OCI-LY7 (cell line): Measurements from ENCODE around the gene ZSCAN22. TPM values are rescaled to one million over a fixed set of nuclear protein-coding genes. Genes with fewer than 3 reads are reported as not detected.

ENCODE experiments used
- BruUV-seq: library from RNA; stranded (reverse); fragments of 400-500 nt; replicated peaks from 2 replicates; lab custom pipeline; 2021; lab: Mats Ljungman, UMichigan
- CTCF ChIA-PET: fragments of 300-600 bp; sonication (Branson Sonifier 250); formaldehyde crosslinking; loops from one replicate; lab custom pipeline; 2022; ENCODE audit warnings: antibody characterized with exemption; ENCODE audit not compliant: unreplicated experiment; lab: Charles Lee
- POLR2A ChIA-PET: fragments of 300-600 bp; sonication (Branson Sonifier 250); formaldehyde crosslinking; loops from one replicate; lab custom pipeline; 2022; ENCODE audit warnings: antibody characterized with exemption; lab: Charles Lee
- DNase-seq: peaks from one replicate; pipeline ENCODE4 v3.0.0-alpha.2; 2015; ENCODE audit warnings: low spot score
- H2AFZ ChIP-seq: fragments of 200-600 bp; sonication (generic), shearing (Covaris generic); 2 replicates; pipeline ENCODE4 v1.6.1; 2014; ENCODE audit warnings: mild to moderate bottlenecking, antibody characterized with exemption, low read length, moderate library complexity
- H3K27ac ChIP-seq: fragments of 200-600 bp; sonication (generic); 2 replicates; pipeline ENCODE4 v1.5.1; 2014; ENCODE audit warnings: mixed run types, low read depth, mild to moderate bottlenecking, moderate library complexity, low read length, inconsistent platforms; ENCODE audit not compliant: poor library complexity, severe bottlenecking
- H3K36me3 ChIP-seq: fragments of 200-600 bp; sonication (generic); 2 replicates; pipeline ENCODE4 v1.6.1; 2014; ENCODE audit warnings: mild to moderate bottlenecking, antibody characterized with exemption, low read length, moderate library complexity, mixed read lengths; ENCODE audit not compliant: insufficient read depth
- H3K4me1 ChIP-seq: fragments of 200-600 bp; sonication (generic); 2 replicates; pipeline ENCODE4 v1.5.1; 2014; ENCODE audit warnings: mild to moderate bottlenecking, low read length; ENCODE audit not compliant: insufficient read depth, poor library complexity, severe bottlenecking
- H3K4me2 ChIP-seq: fragments of 200-600 bp; sonication (generic); 2 replicates; pipeline ENCODE4 v1.6.1; 2014; ENCODE audit warnings: mild to moderate bottlenecking, low read length
- H3K4me3 ChIP-seq: fragments of 200-600 bp; sonication (generic); 2 replicates; pipeline ENCODE4 v1.5.1; 2014; ENCODE audit warnings: mild to moderate bottlenecking, low read depth, low read length; ENCODE audit not compliant: poor library complexity, severe bottlenecking
- H3K79me2 ChIP-seq: fragments of 200-600 bp; sonication (generic); 2 replicates; pipeline ENCODE4 v1.6.1; 2016; ENCODE audit warnings: low read depth, mild to moderate bottlenecking, low read length, moderate library complexity, mixed read lengths; ENCODE audit not compliant: insufficient read depth
- H3K9me2 ChIP-seq: fragments of 200-600 bp; sonication (generic); 2 replicates; pipeline ENCODE4 v1.6.1; 2016; ENCODE audit warnings: mild to moderate bottlenecking, low read length, mixed read lengths; ENCODE audit not compliant: insufficient read depth
- H3K9me3 ChIP-seq: fragments of 200-600 bp; sonication (generic); 2 replicates; pipeline ENCODE4 v1.6.1; 2014; ENCODE audit warnings: mild to moderate bottlenecking, mixed run types, low read length, mixed read lengths
- H4K20me1 ChIP-seq: fragments of 200-600 bp; sonication (generic); 2 replicates; pipeline ENCODE4 v1.6.1; 2014; ENCODE audit warnings: mild to moderate bottlenecking, antibody characterized with exemption, low read length, moderate library complexity, mixed read lengths; ENCODE audit not compliant: insufficient read depth
- CTCF ChIP-seq: fragments of 200-600 bp; sonication (generic); conservative IDR thresholded peaks from 2 replicates; pipeline ENCODE4 v1.5.1; 2014; ENCODE audit warnings: mild to moderate bottlenecking, antibody characterized with exemption, low read length, moderate library complexity, mixed read lengths
- EZH2phosphoT487 ChIP-seq: fragments of 200-600 bp; sonication (generic); IDR thresholded peaks from 2 replicates; pipeline ENCODE4 v1.6.1; 2018; ENCODE audit warnings: low read depth, borderline replicate concordance, mild to moderate bottlenecking, mixed run types, antibody characterized with exemption, low read length, moderate library complexity, mixed read lengths
- intact Hi-C: fragments of 100-400 bp; cut with micrococcal nuclease; formaldehyde crosslinking; loops from one replicate; pipeline ENCODE4 v1.10.0; 2022; ENCODE audit not compliant: unreplicated experiment
- total RNA-seq, 2 experiments: library from RNA; depleted of rRNA in 1 of 2; stranded (reverse); fragments of >200 nt in 1 of 2; shearing (Covaris generic) in 1 of 2; gene quantifications; 2 replicates each; pipeline ENCODE4 v1.2.3, GENCODE V29; 2014 to 2022

ZSCAN22 gene
- total RNA-seq, 2 experiments from 2014 or later, result 3.3 to 3.7 TPM

- TF ChIP-seq EZH2phosphoT487 (no peak), CTCF (no peak)
- ChIA-PET POLR2A (interaction anchor here (1.3 to 3.0 kb wide), 5 partner anchors 8 to 17 kb away, joined by 4 to 21 read pairs (median 4); no protein-coding TSS in a partner anchor), CTCF (no interaction called here)
- H3K4me1 ChIP-seq, result peaks cover 18% of the 10 kb centered on the region
- H3K9me3 ChIP-seq, result no peaks in the 10 kb centered on the region
- H4K20me1 ChIP-seq, result no peaks in the 10 kb centered on the region
- TSS peak; percentile 76 for BruUV-seq
- H3K4me2 ChIP-seq, result peak within 1 kb of the TSS; percentile 72
- H3K36me3 ChIP-seq, result no peaks in the 10 kb centered on the region
- H3K79me2 ChIP-seq, result no peaks in the 10 kb centered on the region
- peak within 1 kb of the TSS; percentile 77 for H2AFZ ChIP-seq
- no peaks in the 10 kb centered on the region for H3K9me2 ChIP-seq
- peak within 1 kb of the TSS; percentile 41 for H3K27ac ChIP-seq
- DNase-seq, result peak; percentile 97
- peak within 1 kb of the TSS; percentile 75 for H3K4me3 ChIP-seq
- intact Hi-C loops, result loop anchor here (1.0 kb wide), 2 partner anchors 19 to 157 kb away; partner anchors contain the start of genes ZBTB45 and ZNF837
Measured at GRCh38 chr19:58362272-58362994, 35.6 kb downstream of the ZSCAN22 start, which contains the start of gene ZNF497. TSS of gene ZNF497 (minus strand) at chr19:58362751. CDS start at chr19:58357635, 5,116 bp downstream.

- Histone ChIP-seq H3K36me3 (no peaks in the 10 kb centered on the region), H3K27ac (no peak overlapping the region), H2AFZ (0 out of 2 replicates have a peak overlapping the region, but pooled peaks have one; percentile 40), H3K4me2 (no peak overlapping the region), H3K4me3 (no peak overlapping the region), H3K9me2 (no peaks in the 10 kb centered on the region), H3K9me3 (no peaks in the 10 kb centered on the region), H4K20me1 (no peaks in the 10 kb centered on the region), H3K4me1 (peaks cover 18% of the 10 kb centered on the region), H3K79me2 (no peaks in the 10 kb centered on the region)
- ChIA-PET CTCF (interaction anchor here (0.5 kb wide), 1 partner anchor 106 kb away, joined by 4 read pairs; no protein-coding TSS in a partner anchor), POLR2A (interaction anchor here (0.7 to 3.0 kb wide), 3 partner anchors 10 to 17 kb away, joined by 3 to 21 read pairs (median 4); no protein-coding TSS in a partner anchor)
- peak; percentile 37 for DNase-seq
- intact Hi-C loops, result no loop called here
- BruUV-seq, result no TSS peak
- TF ChIP-seq CTCF, result no peak
Measured at GRCh38 chr19:58364146-58364545, 37.4 kb downstream of the ZSCAN22 start.
